Astrocyte (in vitro differentiated cells and primary cell): ENCODE data around the gene UBE2J2. TPM values are rescaled to one million over a fixed set of nuclear protein-coding genes. Genes with fewer than 3 reads are reported as not detected.

Experiments
- DNase-seq: peaks from one replicate; pipeline ENCODE4 v3.0.0-alpha.2; 2010; ENCODE audit warnings: low read depth
- FAIRE-seq: peaks from 2 replicates; lab custom pipeline; 2011; peaks lifted over from hg19 to GRCh38; lab: Jason Lieb, UNC
- H2AFZ ChIP-seq: 2 replicates; pipeline ENCODE4 v1.6.0; 2012; ENCODE audit warnings: low read depth, low read length, inconsistent platforms
- H3K27ac ChIP-seq: 2 replicates; pipeline ENCODE4 v1.5.1; 2011; ENCODE audit warnings: low read depth, low read length, inconsistent platforms
- H3K27me3 ChIP-seq: 2 replicates; pipeline ENCODE4 v1.6.0; 2011; ENCODE audit warnings: low read length, inconsistent platforms; ENCODE audit not compliant: insufficient read depth
- H3K36me3 ChIP-seq: 2 replicates; pipeline ENCODE4 v1.5.1; 2011; ENCODE audit warnings: low read length, inconsistent platforms; ENCODE audit not compliant: insufficient read depth
- H3K4me1 ChIP-seq: 2 replicates; pipeline ENCODE4 v1.5.1; 2011; ENCODE audit warnings: low read length, inconsistent platforms; ENCODE audit not compliant: insufficient read depth
- H3K4me2 ChIP-seq: 2 replicates; pipeline ENCODE4 v1.6.0; 2012; ENCODE audit warnings: low read length, inconsistent platforms
- H3K4me3 ChIP-seq: 2 replicates; pipeline ENCODE4 v1.5.1; 2011; ENCODE audit warnings: low read depth, mild to moderate bottlenecking, low read length, inconsistent platforms; ENCODE audit not compliant: insufficient read depth
- H3K79me2 ChIP-seq: 2 replicates; pipeline ENCODE4 v1.6.0; 2012; ENCODE audit warnings: mild to moderate bottlenecking, low read length, inconsistent platforms; ENCODE audit not compliant: insufficient read depth
- H3K9ac ChIP-seq: 2 replicates; pipeline ENCODE4 v1.6.0; 2012; ENCODE audit warnings: mild to moderate bottlenecking, low read length, inconsistent platforms
- H3K9me3 ChIP-seq: 2 replicates; pipeline ENCODE4 v1.5.1; 2012; ENCODE audit warnings: low read depth, mild to moderate bottlenecking, low read length, inconsistent platforms; ENCODE audit not compliant: insufficient read depth
- H4K20me1 ChIP-seq: 2 replicates; pipeline ENCODE4 v1.6.0; 2012; ENCODE audit warnings: low read length, inconsistent platforms; ENCODE audit not compliant: insufficient read depth
- H3K27ac Mint-ChIP-seq: one replicate; pipeline ENCODE4 v1.8.0; 2021; ENCODE audit warnings: mild to moderate bottlenecking, mixed read lengths; ENCODE audit not compliant: unreplicated experiment
- H3K27me3 Mint-ChIP-seq: one replicate; pipeline ENCODE4 v1.8.0; 2021; ENCODE audit warnings: low read depth, mixed read lengths; ENCODE audit not compliant: unreplicated experiment
- H3K36me3 Mint-ChIP-seq: one replicate; pipeline ENCODE4 v1.8.0; 2021; ENCODE audit warnings: low read depth, mixed read lengths; ENCODE audit not compliant: unreplicated experiment
- H3K4me1 Mint-ChIP-seq: one replicate; pipeline ENCODE4 v1.8.0; 2021; ENCODE audit warnings: low read depth, mixed read lengths; ENCODE audit not compliant: unreplicated experiment
- H3K4me3 Mint-ChIP-seq: one replicate; pipeline ENCODE4 v1.8.0; 2021; ENCODE audit warnings: mild to moderate bottlenecking, moderate library complexity, mixed read lengths; ENCODE audit not compliant: unreplicated experiment
- H3K9me3 Mint-ChIP-seq: one replicate; pipeline ENCODE4 v1.8.0; 2021; ENCODE audit warnings: mild to moderate bottlenecking, mixed read lengths; ENCODE audit not compliant: unreplicated experiment
- EZH2 ChIP-seq: IDR thresholded peaks from 2 replicates; pipeline ENCODE4 v1.6.1; 2012; ENCODE audit warnings: mild to moderate bottlenecking, low read length, inconsistent platforms; ENCODE audit not compliant: insufficient read depth
- total RNA-seq: library from RNA; stranded (reverse); gene quantifications from 2 replicates; pipeline ENCODE4 v1.2.1, GENCODE V29; 2021
- TF ChIP-seq, protein P1 (sequence below): IDR thresholded peaks from 2 replicates; pipeline ENCODE4 v1.5.1; 2011; ENCODE audit warnings: low read depth, mild to moderate bottlenecking, inconsistent platforms, low read length, moderate library complexity; ENCODE audit not compliant: insufficient read depth

UBE2J2 gene
- total RNA-seq, 1 donor from 2014 or later, result 67.4 TPM

DNA sequence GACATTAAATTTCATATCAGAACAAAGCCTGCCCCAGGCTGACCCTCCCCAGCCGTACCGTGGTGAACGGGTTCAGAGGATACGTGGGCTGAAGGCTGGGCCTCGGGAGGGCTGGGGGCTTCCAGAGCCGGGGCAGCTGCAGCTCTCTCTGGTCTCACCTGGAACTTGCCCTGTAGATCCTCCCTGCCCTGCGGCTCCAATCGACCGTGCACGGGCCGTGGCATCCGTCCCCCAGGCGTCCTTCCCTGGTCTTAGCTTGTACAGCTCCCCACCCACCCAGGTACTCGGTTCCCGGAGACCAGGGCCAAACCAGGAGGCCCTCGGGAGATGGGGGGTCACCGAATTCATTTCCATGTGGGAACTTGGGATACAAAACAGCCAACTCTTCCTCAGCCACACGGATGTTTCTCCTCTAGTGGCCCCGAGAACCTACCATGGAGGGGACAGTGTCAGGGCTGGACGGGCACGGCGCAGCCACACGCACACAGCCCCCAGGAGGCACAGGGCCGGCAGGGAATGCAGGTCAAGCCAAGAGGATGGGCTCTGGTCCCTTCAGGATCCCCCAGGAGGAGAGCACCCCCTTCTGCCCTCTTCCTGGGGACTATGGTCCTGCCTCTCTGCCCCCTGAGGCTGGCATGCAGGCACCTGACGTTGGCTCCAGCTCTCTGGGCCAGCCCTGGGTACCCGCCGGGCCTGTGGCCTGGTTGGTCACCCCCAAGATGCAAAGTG is 38.5 kb downstream of the UBE2J2 start:
- no peaks in the 10 kb centered on the region for H3K27me3 ChIP-seq
- Mint-ChIP-seq H3K9me3 (peaks cover 2% of the 10 kb centered on the region), H3K27ac (no peak overlapping the region), H3K4me1 (peaks cover 8% of the 10 kb centered on the region), H3K36me3 (peaks cover 3% of the 10 kb centered on the region), H3K4me3 (peak overlapping the region; percentile 8), H3K27me3 (no peaks in the 10 kb centered on the region)
- DNase-seq (no peak), FAIRE-seq (no peak)
- H2AFZ ChIP-seq, result no peak overlapping the region
- H3K9me3 ChIP-seq, result peaks cover 9% of the 10 kb centered on the region
- H3K36me3 ChIP-seq, result no peaks in the 10 kb centered on the region
- no peak overlapping the region for H3K4me3 ChIP-seq
- H3K4me2 ChIP-seq, result no peak overlapping the region
- no peak overlapping the region for H3K9ac ChIP-seq
- peaks cover 8% of the 10 kb centered on the region for H3K4me1 ChIP-seq
- H3K79me2 ChIP-seq, result peaks cover 42% of the 10 kb centered on the region
- no peak overlapping the region for H3K27ac ChIP-seq
- no peak for TF ChIP-seq EZH2
- TF ChIP-seq, protein P1, sequence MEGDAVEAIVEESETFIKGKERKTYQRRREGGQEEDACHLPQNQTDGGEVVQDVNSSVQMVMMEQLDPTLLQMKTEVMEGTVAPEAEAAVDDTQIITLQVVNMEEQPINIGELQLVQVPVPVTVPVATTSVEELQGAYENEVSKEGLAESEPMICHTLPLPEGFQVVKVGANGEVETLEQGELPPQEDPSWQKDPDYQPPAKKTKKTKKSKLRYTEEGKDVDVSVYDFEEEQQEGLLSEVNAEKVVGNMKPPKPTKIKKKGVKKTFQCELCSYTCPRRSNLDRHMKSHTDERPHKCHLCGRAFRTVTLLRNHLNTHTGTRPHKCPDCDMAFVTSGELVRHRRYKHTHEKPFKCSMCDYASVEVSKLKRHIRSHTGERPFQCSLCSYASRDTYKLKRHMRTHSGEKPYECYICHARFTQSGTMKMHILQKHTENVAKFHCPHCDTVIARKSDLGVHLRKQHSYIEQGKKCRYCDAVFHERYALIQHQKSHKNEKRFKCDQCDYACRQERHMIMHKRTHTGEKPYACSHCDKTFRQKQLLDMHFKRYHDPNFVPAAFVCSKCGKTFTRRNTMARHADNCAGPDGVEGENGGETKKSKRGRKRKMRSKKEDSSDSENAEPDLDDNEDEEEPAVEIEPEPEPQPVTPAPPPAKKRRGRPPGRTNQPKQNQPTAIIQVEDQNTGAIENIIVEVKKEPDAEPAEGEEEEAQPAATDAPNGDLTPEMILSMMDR, result no peak
- peaks cover 24% of the 10 kb centered on the region for H4K20me1 ChIP-seq

DNA sequence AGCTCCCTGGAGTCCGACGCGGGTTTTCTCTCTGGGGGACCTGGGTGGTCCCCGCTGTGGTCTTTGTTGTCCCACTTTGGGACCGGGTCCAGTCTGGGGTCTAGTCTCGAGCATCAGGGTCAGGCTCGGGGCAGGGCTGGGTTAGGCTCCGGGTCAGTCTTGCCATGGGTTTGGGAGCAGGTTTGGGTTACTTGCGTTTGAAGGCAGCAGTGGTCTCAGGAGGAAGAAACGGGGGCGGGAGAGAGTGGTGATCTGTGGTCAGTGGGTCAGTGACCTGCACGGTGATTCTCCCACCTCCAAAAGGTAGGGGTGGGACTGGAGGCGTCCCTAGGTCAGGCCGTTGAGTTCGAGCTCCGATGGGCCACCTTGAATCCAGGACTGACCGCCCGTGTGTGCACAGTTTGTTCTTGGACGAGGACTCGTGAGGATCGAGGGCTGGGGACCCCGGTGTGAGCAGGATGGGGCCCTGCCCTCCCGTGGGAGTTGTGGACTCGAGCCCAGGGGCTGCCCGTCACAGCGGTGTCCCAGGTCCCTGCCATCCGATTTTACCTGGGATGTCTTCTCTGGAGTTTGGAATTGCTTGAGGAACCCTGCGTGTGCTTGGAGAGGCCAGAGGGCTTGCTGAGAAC is 39.4 kb downstream of the UBE2J2 start:
- Histone ChIP-seq H3K36me3 (no peaks in the 10 kb centered on the region), H2AFZ (no peak overlapping the region), H3K9ac (no peak overlapping the region), H3K4me2 (peak overlapping the region; percentile 77), H3K27me3 (no peaks in the 10 kb centered on the region), H4K20me1 (peaks cover 33% of the 10 kb centered on the region), H3K9me3 (peaks cover 9% of the 10 kb centered on the region), H3K4me1 (peaks cover 14% of the 10 kb centered on the region), H3K79me2 (peaks cover 51% of the 10 kb centered on the region), H3K27ac (no peak overlapping the region), H3K4me3 (no peak overlapping the region)
- H3K27ac Mint-ChIP-seq, result no peak overlapping the region
- no peak for DNase-seq
- no peak for TF ChIP-seq EZH2
- TF ChIP-seq, protein P1, result no peak
- no peak for FAIRE-seq
- peaks cover 13% of the 10 kb centered on the region for H3K4me1 Mint-ChIP-seq
- H3K36me3 Mint-ChIP-seq, result peaks cover 8% of the 10 kb centered on the region
- peaks cover 2% of the 10 kb centered on the region for H3K9me3 Mint-ChIP-seq
- H3K4me3 Mint-ChIP-seq, result peak overlapping the region; percentile 69
- no peaks in the 10 kb centered on the region for H3K27me3 Mint-ChIP-seq

DNA sequence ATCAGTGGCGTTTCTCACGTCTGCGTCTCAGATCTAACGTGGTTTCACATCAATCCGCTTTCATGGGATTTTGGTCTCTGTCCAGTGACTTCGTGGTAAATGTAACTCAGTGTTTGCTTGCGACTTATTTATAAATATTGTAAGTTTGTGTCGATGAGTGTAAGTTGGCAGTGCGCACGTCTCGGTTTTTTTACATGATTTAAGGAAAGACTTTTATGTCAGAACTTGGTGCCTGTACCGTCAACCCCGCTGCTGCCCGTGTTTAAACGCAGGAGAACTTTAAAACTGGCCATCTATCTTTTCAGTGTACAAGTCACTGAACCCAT is 40.1 kb downstream of the UBE2J2 start:
- DNase-seq, result no peak
- FAIRE-seq, result no peak
- H3K9me3 Mint-ChIP-seq, result peaks cover 2% of the 10 kb centered on the region
- H3K79me2 ChIP-seq, result peaks cover 58% of the 10 kb centered on the region
- H3K9me3 ChIP-seq, result peaks cover 9% of the 10 kb centered on the region
- no peaks in the 10 kb centered on the region for H3K36me3 ChIP-seq
- peak overlapping the region; percentile 77 for H3K4me2 ChIP-seq
- peaks cover 13% of the 10 kb centered on the region for H3K4me1 Mint-ChIP-seq
- peaks cover 40% of the 10 kb centered on the region for H4K20me1 ChIP-seq
- H3K27ac ChIP-seq, result no peak overlapping the region
- H3K9ac ChIP-seq, result no peak overlapping the region
- H3K27ac Mint-ChIP-seq, result no peak overlapping the region
- H2AFZ ChIP-seq, result no peak overlapping the region
- H3K27me3 ChIP-seq, result no peaks in the 10 kb centered on the region
- H3K4me3 ChIP-seq, result no peak overlapping the region
- peaks cover 8% of the 10 kb centered on the region for H3K36me3 Mint-ChIP-seq
- H3K4me3 Mint-ChIP-seq, result peak overlapping the region; percentile 69
- no peaks in the 10 kb centered on the region for H3K27me3 Mint-ChIP-seq
- peaks cover 14% of the 10 kb centered on the region for H3K4me1 ChIP-seq
- TF ChIP-seq, protein P1, result no peak
- TF ChIP-seq EZH2, result no peak
